Smooth muscle cell (in vitro differentiated cells): ENCODE data around the gene SKOR2. TPM values are rescaled to one million over a fixed set of nuclear protein-coding genes. Genes with fewer than 3 reads are reported as not detected.
A peak's percentile ranks its signal among the peaks of the same experiment; 100 is the strongest.

Experiments used
- DNase-seq: peaks from one replicate; lab custom pipeline; 2025; ENCODE audit not compliant: unreplicated experiment; lab: John Stamatoyannopoulos, UW
- H2AFZ ChIP-seq: fragments of 200-600 bp; sonication (generic); 2 replicates; pipeline ENCODE4 v1.6.0; 2016; ENCODE audit warnings: antibody characterized with exemption, low read depth, mild to moderate bottlenecking
- H3F3A ChIP-seq: fragments of 200-600 bp; sonication (generic); 2 replicates; pipeline ENCODE4 v1.6.0; 2017; ENCODE audit warnings: antibody characterized with exemption, low read depth
- H3K27ac ChIP-seq: fragments of 200-600 bp; sonication (generic); 2 replicates; pipeline ENCODE4 v1.5.1; 2016; ENCODE audit warnings: low read depth, mild to moderate bottlenecking
- H3K27me3 ChIP-seq: fragments of 200-600 bp; sonication (generic); 2 replicates; pipeline ENCODE4 v1.6.1; 2016; ENCODE audit warnings: low read depth, mild to moderate bottlenecking
- H3K36me3 ChIP-seq: fragments of 200-600 bp; sonication (generic); 2 replicates; pipeline ENCODE4 v1.5.1; 2016; ENCODE audit warnings: low read depth
- H3K4me1 ChIP-seq: fragments of 200-600 bp; sonication (generic); 2 replicates; pipeline ENCODE4 v1.5.1; 2016; ENCODE audit warnings: low read depth
- H3K4me2 ChIP-seq: fragments of 200-600 bp; sonication (generic); 2 replicates; pipeline ENCODE4 v1.6.0; 2016; ENCODE audit warnings: mild to moderate bottlenecking
- H3K4me3 ChIP-seq: fragments of 200-600 bp; sonication (generic); 2 replicates; pipeline ENCODE4 v1.5.1; 2016; ENCODE audit warnings: mild to moderate bottlenecking
- H3K79me2 ChIP-seq: fragments of 200-600 bp; sonication (generic); 2 replicates; pipeline ENCODE4 v1.6.0; 2016; ENCODE audit warnings: low read depth, mild to moderate bottlenecking
- H3K9ac ChIP-seq: fragments of 200-600 bp; sonication (generic); 2 replicates; pipeline ENCODE4 v1.6.0; 2016; ENCODE audit warnings: low read depth
- H3K9me3 ChIP-seq: fragments of 200-600 bp; sonication (generic); replicated peaks from 2 replicates; pipeline ENCODE4 v1.5.1; 2016; ENCODE audit warnings: low read depth
- H4K20me1 ChIP-seq: fragments of 200-600 bp; sonication (generic); 2 replicates; pipeline ENCODE4 v1.6.0; 2016; ENCODE audit warnings: low read depth
- CTCF ChIP-seq: fragments of 200-600 bp; sonication (generic); IDR thresholded peaks from 2 replicates; pipeline ENCODE4 v1.5.1; 2017; ENCODE audit warnings: borderline replicate concordance, mild to moderate bottlenecking, antibody characterized with exemption; ENCODE audit not compliant: insufficient read depth, poor library complexity, severe bottlenecking
- WGBS: methylation state at CpG from one replicate; pipeline ENCODE4 v1.1.7; 2016; ENCODE audit warnings: low lambda C conversion rate; 5-methylcytosine and 5-hydroxymethylcytosine counted together
- polyA plus RNA-seq: library from polyadenylated mRNA; unstranded; fragments of >200 nt; fragmentation: Nextera tagmentation; extraction: Ambion mirVana; gene quantifications from 2 replicates; pipeline ENCODE4 v1.2.1, GENCODE V29; 2016
- total RNA-seq: library from RNA; depleted of rRNA; stranded (reverse); fragments of >200 nt; gene quantifications from 2 replicates; pipeline ENCODE4 v1.2.3, GENCODE V29; 2014

SKOR2 gene
- total and polyA plus RNA-seq, 2 experiments from 2014 or later = not detected

DNA sequence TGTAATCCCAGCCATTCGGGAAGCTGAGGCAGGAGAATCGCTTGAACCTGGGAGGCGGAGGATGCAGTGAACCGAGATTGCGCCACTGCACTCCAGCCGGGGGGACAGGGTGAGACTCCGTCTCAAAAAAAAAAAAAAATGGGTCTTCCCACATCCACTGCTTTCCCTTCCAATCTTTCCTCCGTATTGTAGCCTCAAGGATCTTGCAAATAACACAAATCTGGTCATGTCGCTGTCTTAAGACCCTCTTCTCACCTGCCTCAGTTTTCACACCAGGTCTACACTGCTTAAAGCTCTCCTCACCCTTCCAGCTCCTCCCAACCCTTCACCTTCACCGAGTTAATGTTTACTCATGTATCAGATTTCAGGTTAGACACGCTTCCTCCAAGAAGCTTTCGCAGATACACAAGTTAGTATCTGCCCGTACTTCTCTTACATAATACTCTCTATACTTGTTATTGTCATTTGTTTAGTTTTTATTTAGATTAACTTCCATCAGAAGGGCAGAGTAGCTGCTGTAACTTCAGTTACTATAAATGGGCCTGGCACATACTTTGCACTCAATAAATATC, 76.8 kb downstream of the SKOR2 start:
- Histone ChIP-seq H3K27ac (no peak overlapping the region), H3F3A (no peaks in the 10 kb centered on the region), H3K27me3 (no peaks in the 10 kb centered on the region), H2AFZ (no peak overlapping the region), H3K36me3 (no peaks in the 10 kb centered on the region), H3K9ac (peak overlapping the region; percentile 93), H3K4me3 (peak overlapping the region; percentile 81), H3K79me2 (peaks cover 65% of the 10 kb centered on the region), H4K20me1 (peaks cover 56% of the 10 kb centered on the region), H3K4me1 (peaks cover 9% of the 10 kb centered on the region), H3K9me3 (no peaks in the 10 kb centered on the region), H3K4me2 (peak overlapping the region; percentile 85)
- no peak for TF ChIP-seq CTCF
- DNase-seq = no peak
- 76% methylated on average over 13 of the region's 13 CpGs for WGBS

DNA sequence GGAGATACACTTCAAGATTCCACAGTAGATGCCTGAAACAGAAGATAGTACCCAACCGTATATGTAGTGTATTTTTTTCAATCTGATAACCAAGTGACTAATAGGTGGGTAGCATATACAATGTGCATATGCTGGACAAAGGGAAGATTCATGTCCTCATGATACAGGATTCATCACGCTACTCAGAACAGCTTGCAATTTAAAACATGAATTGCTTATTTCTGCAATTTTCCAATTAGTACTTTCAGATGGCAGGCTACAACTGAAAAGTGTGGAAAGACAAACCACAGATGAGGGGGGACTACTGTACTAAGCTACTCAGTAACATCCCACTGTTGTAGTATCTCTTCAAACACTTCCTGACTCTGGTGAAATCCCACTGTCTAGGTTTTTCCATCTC, 79.0 kb downstream of the SKOR2 start:
- H2AFZ ChIP-seq = no peak overlapping the region
- DNase-seq = no peak
- H3K4me2 ChIP-seq = no peak overlapping the region
- 59% methylated on average over 2 of the region's 2 CpGs for WGBS
- H3F3A ChIP-seq = no peaks in the 10 kb centered on the region
- no peak overlapping the region for H3K27ac ChIP-seq
- H3K9ac ChIP-seq = no peak overlapping the region
- no peaks in the 10 kb centered on the region for H3K36me3 ChIP-seq
- H3K27me3 ChIP-seq = no peaks in the 10 kb centered on the region
- H3K4me1 ChIP-seq = peaks cover 9% of the 10 kb centered on the region
- H3K4me3 ChIP-seq = no peak overlapping the region
- peaks cover 86% of the 10 kb centered on the region for H3K79me2 ChIP-seq
- H3K9me3 ChIP-seq = no peaks in the 10 kb centered on the region
- peaks cover 78% of the 10 kb centered on the region for H4K20me1 ChIP-seq
- no peak for TF ChIP-seq CTCF

GRCh38 chr18:47168913-47169312, 82.5 kb downstream of the SKOR2 start:
- H4K20me1 ChIP-seq = peaks cover 100% of the 10 kb centered on the region
- H3K9me3 ChIP-seq = no peaks in the 10 kb centered on the region
- TF ChIP-seq CTCF = no peak
- 93% methylated on average over 1 of the region's 1 CpG for WGBS
- no peaks in the 10 kb centered on the region for H3K36me3 ChIP-seq
- H3F3A ChIP-seq = no peaks in the 10 kb centered on the region
- no peaks in the 10 kb centered on the region for H3K27me3 ChIP-seq
- no peak overlapping the region for H3K27ac ChIP-seq
- no peaks in the 10 kb centered on the region for H3K4me1 ChIP-seq
- H3K4me2 ChIP-seq = no peak overlapping the region
- H2AFZ ChIP-seq = no peak overlapping the region
- peaks cover 100% of the 10 kb centered on the region for H3K79me2 ChIP-seq
- no peak overlapping the region for H3K9ac ChIP-seq
- no peak overlapping the region for H3K4me3 ChIP-seq
- DNase-seq = no peak

- DNase-seq = no peak
- no peaks in the 10 kb centered on the region for H3K36me3 ChIP-seq
- no peak overlapping the region for H3K27ac ChIP-seq
- H4K20me1 ChIP-seq = peaks cover 100% of the 10 kb centered on the region
- H3K79me2 ChIP-seq = peaks cover 100% of the 10 kb centered on the region
- H3K4me3 ChIP-seq = no peak overlapping the region
- no peak for TF ChIP-seq CTCF
- H3K27me3 ChIP-seq = no peaks in the 10 kb centered on the region
- H3K9me3 ChIP-seq = no peaks in the 10 kb centered on the region
- H3F3A ChIP-seq = no peaks in the 10 kb centered on the region
- peaks cover 2% of the 10 kb centered on the region for H3K4me1 ChIP-seq
- H2AFZ ChIP-seq = no peak overlapping the region
- H3K4me2 ChIP-seq = no peak overlapping the region
- H3K9ac ChIP-seq = no peak overlapping the region
These were observed 83.0 kb downstream of the SKOR2 start for GRCh38 chr18:47168509-47168908.
